ENCODE data around the gene UBXN6.

UBXN6 gene

DNA sequence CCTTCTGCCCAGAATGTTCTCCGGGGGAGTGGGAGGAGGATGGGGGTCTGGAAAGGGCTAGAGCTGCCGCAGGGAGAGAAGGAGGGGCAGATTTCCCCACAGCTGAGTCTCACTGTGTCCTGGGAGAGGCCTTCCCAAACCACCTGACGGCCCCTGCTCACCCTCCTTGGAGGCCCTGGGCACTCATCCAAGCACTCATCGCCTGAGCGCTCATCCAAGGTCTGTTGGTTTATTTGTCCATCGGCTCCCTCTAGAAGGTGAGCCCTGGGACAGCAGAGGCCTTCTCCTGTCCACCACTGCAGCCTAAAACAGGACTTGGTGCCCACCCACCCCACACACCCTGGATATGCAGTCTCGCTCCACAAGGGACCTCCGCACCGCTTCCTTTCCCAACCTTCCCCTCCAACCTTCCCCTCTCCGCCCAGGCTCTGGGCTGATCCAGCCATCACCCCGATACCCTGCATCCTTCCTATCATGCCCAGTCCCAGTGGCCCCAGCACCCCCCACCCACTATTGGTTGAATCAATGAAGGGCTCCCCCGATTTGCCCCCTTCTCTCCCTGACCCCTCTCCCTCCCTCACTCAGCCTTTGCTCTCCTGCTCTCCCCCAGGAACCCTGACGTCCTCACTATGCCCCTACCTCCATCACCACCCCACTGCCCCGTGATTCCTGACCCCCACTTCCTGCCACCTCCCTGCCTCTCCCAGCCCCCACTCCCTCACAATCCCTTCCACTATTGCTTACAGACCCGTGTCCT lies 1.7 kb downstream of the UBXN6 start:
- no peak for DNase-seq (ENCODE audit: insufficient read length, low spot score)
- no peak for TF ChIP-seq POLR2A (IDR thresholded peaks at IDR 0.05; ENCODE audit: low read depth, low read length)
- no peak for FAIRE-seq

DNA sequence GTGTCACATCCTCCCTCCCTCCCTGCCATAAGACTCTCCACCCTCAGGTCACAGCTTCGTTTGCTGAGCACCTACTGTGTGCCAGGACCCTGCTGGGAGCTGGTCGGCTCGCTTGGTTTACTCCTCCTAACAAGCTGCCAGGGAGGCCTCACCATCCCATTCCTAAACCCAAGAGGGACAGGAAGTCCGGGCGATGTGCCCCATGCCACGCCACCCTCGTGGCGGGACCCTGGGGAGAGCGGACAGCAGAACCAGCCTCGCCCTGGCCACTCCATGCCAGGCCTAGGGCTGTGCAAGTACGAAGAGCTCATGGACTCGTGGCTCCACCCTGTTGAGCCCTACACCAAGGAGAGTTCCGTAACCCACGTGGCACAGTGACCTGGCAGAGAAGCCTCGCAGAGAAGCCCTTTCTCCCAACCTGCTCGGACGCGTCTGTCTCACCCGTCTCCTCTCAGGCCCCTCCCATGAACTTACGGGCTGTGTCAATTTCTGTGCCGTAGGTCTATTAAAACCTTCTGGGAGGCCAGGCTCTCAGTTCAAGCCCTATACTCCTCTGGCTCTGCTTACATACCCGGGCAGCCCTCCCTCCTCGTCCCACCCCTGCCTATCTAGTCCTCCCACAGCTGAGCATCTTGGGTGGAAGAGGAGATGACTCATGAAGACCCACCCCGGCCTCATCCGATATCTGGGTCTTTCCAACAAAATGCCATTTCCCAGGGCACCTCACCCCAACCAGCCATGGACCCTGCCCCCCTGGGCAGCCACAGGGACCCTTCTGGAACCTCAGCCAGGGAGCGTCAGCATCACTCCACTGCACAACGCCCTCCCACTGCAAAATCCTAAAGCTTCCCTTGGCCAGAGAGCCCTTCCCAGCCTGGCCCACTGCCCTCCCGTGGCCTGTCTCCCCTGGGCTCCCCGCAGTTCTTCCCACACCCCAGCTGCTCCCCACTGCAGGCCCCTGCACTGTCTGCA lies 2.6 kb downstream of the UBXN6 start:
- FAIRE-seq (no peak), DNase-seq (ENCODE audit: insufficient read length, low spot score) (no peak)
- no peak for TF ChIP-seq POLR2A (IDR thresholded peaks at IDR 0.05; ENCODE audit: low read depth, low read length)

DNA sequence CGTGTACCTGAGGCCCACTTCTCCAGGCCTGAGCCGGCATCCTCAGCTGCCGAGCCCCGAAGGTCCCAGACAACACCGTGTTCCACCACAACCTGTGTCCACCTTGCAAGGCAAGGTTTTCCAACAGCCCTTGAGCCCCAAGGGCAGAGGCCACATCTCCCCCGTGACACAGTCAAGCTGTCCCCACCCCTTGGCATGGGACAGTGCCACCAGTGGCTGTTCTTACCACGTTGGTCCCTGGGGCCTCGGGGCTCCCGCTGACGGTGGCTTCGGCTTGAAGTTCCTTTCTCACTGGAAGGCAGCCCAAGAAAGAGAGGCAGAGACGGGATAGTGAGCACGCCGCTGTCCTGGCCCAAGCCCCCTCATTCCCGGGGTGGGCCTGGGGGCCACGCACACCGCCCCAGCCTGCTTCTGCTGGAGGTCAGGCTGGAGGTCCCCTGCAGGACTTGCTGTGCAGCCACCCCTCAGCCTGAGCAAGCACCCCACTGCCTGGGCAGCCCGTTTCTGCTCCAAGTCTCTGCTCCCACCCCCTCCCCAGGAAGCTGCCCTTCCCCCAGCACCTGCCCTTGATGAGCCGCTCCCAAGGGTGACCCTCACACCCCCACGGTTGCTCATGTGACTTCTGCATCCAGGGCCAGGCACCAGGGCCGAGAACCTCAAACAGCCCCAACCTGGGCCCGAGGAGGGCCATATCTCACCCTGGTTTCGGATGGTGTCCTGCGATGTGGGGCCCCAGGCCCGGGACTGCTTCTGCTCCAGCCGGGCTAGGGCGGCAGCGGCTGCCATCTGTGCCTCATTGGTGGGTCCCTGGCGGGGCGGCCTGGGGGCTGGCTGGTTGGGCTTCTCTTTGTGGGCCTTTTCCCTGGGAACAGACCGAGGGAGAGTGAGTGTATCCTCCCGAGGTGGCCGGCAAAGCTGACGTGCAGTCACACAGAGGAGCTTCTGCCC lies 4.1 kb downstream of the UBXN6 start:
- DNase-seq (ENCODE audit: insufficient read length, low spot score) (no peak), FAIRE-seq (no peak)
- no peak for TF ChIP-seq POLR2A (IDR thresholded peaks at IDR 0.05; ENCODE audit: low read depth, low read length)

DNA sequence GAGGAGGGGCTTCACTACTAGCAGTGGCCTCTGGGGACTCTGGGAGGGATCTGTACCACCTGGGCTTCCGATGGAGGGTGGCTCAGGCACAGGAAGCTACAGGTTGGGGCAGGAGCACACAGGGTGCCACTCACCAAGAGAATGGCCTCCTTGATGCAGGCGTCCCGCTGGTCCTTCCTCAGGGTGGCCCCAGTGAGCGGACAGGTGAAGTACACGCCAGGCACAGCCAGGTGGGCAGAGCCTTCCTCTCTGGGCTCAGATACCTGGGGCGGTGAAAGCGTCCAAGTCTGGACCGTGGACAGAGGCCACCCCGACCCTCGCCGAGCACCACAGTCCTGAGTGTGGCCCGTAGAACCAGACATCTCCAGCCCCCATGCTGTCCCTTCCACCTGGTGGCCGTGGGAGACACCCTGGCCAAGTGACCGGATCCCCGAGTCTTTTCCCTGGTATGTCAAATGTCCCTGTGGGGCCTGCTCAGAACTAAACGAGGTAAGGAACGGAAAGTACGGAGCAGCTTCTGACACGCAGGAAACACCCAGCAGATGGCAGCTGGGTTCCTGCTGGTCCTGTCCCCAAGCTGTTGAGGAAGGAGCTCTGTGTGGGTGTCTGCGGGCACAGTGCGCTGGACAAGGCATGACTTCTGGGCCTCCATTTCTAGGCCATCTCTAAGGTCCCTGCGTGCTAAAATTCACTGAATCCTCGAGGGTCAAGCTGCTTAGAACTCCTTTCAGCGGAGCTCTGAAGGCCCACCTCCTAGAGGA lies 5.2 kb downstream of the UBXN6 start:
- TF ChIP-seq POLR2A (IDR thresholded peaks at IDR 0.05; ENCODE audit: low read depth, low read length): no peak
- FAIRE-seq: no peak
- no peak for DNase-seq (ENCODE audit: insufficient read length, low spot score)

DNA sequence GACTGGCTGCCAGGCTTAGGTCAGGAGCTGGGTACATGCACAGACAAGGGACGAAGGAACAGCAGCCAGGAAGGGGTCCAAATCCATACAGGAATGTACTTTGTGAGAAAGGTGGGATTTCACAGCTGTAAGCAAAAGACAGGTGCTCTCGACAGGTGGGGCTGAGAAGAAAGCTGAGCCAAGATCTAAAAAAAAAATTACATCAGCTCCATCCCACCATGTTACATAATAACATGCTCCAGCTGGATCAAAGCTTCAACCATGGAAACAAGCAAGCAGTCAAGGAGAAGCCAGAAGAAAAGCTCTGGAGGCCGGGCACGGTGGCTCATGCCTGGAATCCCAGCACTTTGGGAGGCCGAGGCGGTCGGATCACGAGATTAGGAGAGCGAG lies 8.0 kb downstream of the UBXN6 start:
- no peak for TF ChIP-seq POLR2A (IDR thresholded peaks at IDR 0.05; ENCODE audit: low read depth, low read length)
- FAIRE-seq (no peak), DNase-seq (ENCODE audit: insufficient read length, low spot score) (no peak)

DNA sequence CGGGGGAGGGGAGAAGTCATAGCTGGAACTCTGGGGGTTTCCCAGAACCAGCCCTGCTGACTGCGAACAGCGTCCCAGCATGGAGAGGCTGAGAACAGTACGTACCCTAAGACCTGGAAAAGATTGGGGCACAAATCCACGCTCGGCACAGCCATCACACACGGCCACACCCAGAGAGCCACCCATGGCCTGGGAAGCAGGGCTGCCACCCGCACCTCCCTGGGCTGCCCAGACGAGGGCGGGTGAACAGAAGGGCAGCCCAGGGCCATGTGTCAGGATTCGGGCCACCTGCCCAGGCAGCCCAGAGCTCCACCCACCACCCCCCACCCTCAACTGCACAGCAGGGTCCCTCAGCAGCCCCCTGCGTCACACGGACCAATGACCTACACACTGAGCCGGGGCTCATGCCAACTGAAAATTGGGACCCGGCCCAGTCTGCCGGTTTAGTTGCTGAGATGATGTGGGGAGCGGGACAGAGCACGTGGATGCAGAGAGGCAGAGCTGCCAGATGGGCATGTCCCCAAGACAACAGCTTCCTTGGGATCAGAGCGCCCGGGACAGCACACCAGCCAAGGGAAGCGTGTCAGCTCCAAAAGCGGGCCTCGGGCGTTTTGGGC lies 8.5 kb downstream of the UBXN6 start:
- FAIRE-seq (no peak), DNase-seq (ENCODE audit: insufficient read length, low spot score) (no peak)
- TF ChIP-seq POLR2A (IDR thresholded peaks at IDR 0.05; ENCODE audit: low read depth, low read length): no peak

DNA sequence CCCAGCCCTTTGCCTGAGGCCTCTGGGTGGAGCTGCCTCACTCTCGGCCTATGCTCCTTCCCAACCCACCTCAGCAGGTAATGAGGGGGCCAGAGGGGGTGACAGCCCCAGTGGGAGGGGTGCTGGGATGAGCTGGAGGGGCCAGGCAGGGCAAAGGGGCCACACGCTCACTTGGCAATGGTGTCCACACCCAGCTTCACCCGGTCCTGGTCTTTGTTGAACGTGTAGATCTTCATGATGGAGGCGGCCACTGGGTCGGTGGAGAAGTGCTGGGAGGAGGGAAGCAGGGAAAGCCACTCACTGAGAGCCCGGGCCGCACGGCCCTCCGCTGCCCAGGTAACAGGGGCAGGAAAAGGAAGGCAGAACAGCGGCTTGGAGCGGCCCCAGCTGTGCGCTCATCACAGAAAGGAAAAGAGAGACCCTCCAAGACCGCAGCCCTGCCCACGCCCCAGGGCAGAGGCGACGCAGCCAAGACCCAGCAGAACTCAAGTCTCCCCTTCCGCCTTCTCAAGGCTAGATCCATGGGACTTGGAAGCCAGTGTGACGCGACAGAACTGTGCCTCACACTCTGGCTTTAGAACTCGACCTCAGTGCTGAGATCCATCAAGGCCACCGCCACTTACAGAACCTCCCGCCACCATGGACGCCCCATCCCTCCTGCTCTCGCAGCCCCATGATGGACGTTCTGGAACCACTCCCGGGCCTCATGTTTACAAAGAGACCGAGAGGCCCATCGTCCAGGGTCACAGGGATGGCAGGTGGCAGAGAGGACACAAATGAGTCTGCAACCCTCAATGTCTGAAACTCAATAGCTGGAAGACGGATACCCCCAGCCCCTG lies 9.2 kb downstream of the UBXN6 start:
- DNase-seq (ENCODE audit: insufficient read length, low spot score) (no peak), FAIRE-seq (no peak)
- no peak for TF ChIP-seq POLR2A (IDR thresholded peaks at IDR 0.05; ENCODE audit: low read depth, low read length)

DNA sequence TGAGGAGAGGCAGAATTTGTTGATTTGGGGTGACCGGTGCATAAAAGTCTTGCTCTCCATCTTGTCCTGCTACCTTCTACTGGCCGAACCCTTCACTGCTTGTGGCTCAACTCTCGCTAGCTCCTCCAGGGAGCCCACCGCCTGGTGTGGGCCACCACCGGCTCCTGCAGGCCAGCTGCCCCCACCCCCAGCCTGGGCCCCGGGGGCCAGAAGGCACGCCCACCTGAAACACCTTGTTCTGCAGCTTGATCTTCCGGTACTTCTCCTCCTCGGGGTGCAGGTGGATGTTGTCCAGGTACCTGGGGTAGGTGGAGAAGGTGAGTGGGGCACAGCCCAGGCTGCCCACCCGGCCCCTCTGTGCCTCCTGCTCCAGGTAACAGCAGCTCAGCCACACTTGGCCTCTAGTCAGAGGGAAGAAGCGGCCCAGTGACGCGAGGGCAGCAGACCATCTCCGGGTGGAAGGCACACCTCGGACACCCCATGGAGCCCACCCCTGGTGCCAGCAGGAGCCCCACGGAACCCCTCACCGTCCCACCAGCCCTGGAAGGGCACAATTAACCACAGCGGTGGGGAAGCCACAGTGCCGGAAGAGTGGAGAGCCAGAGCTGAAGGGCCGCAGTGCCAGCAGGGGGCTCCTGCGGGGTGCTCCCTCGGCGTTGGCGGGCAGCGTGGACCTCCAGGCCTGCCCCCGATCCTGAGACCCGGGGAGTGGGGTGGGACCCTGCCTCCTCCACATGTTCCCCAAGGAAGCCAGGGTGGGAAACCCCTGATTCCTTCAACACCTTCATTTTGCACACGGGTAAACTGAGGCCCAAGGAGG lies 10.1 kb downstream of the UBXN6 start:
- no peak for TF ChIP-seq POLR2A (IDR thresholded peaks at IDR 0.05; ENCODE audit: low read depth, low read length)
- no peak for FAIRE-seq
- no peak for DNase-seq (ENCODE audit: insufficient read length, low spot score)

DNA sequence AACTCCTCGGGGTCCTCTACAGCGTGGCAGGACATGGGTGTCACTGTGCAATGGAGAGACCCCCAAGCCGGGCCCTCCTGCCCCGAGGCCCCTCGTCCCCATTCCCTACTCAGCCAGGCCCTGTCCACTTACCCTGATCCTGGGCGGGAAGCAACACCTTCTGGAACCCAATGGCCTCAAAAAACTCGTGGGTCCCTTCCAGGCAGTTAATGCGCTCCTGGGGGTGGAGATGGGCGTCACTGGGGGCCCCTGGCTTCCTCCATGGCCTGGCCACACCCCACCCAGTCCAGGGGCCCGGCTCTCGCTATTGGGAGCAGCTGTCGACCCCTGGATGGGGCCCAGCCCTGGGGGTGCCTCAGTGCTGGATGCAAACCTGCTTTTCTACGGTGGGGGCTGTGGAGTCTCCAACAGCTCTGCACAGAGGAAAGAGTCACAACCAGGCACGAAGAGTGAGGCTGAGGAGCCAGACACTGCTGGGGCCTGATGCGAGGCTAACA lies 10.8 kb downstream of the UBXN6 start:
- no peak for TF ChIP-seq POLR2A (IDR thresholded peaks at IDR 0.05; ENCODE audit: low read depth, low read length)
- no peak for DNase-seq (ENCODE audit: insufficient read length, low spot score)
- FAIRE-seq: no peak

DNA sequence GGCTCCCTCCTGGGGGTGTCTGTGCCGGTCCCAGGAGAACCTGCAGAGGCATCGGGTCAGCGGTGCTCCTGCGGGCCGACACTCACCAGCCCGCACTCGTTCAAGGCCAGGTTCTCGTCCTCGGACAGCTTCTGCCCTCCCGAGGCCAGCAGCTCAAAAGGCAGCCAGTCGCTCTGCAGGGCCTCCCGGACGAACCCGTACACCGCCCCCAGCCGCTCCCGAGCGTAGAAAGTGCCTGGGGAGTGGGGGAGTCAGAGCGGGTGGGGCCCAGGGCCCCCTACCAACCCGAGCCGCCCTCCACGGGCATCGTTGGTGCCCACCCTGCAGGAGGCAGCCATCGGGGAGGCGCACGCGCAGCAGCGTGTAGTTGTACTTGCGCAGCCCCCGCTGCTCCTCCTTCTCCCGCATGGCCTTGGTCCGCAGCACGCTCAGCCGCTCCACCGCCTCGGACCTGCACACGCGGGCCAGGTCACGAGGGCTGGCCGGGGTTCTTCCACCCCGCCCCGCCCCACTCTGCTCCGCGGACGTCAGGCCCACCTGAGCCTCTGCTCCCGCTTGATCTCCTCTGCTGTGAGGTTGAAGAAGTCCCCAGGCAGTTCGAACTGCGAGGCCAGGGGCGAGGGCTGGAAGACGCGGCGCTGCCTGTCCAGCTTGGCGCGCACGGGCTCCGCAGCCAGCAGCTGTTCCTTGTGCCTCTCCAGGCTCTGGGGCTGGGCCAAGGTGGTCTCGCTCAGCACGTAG lies 11.5 kb downstream of the UBXN6 start:
- FAIRE-seq (no peak), DNase-seq (ENCODE audit: insufficient read length, low spot score) (no peak)
- no peak for TF ChIP-seq POLR2A (IDR thresholded peaks at IDR 0.05; ENCODE audit: low read depth, low read length)

Measured in H54 (cell line).